GM13977 (cell line): ENCODE results near the gene LIFR.
"Not testable (repeated sequence)": the region's sequence is repeated elsewhere in the genome, so short reads cannot be mapped to it uniquely, and the experiment has no call there.

Experiments used
- DNase-seq: peaks from one replicate; pipeline ENCODE4 v3.0.0; 2012; ENCODE audit warnings: low spot score
- CTCF ChIP-seq: IDR thresholded peaks from 2 replicates; pipeline ENCODE4 v1.5.1; 2012; ENCODE audit warnings: mild to moderate bottlenecking, control low read depth; ENCODE audit not compliant: insufficient read depth; ENCODE audit errors: extremely low read depth, missing control alignments
- in situ Hi-C: fragments of 300-500 bp; cut with MboI; formaldehyde crosslinking; loops from one replicate; pipeline ENCODE4 v1.12.0; 2022; ENCODE audit warnings: low sequenced_read_pairs, low pct_unique_long_range_greater_than_20kb, mixed read lengths, inconsistent platforms; ENCODE audit not compliant: unreplicated experiment

Gene LIFR

GRCh38 chr5:38528162-38528703, 28.2 kb downstream of the LIFR start:
- DNase-seq: no peak
- TF ChIP-seq CTCF: no peak
- in situ Hi-C loops: no loop called here

- TF ChIP-seq CTCF: no peak
- in situ Hi-C loops: no loop called here
- DNase-seq: no peak
Measured at GRCh38 chr5:38527475-38527874, 29.0 kb downstream of the LIFR start.

- in situ Hi-C loops: no loop called here
- no peak for DNase-seq
- no peak for TF ChIP-seq CTCF
Measured at GRCh38 chr5:38524022-38524421, 32.4 kb downstream of the LIFR start.

GRCh38 chr5:38519476-38519875, 37.0 kb downstream of the LIFR start:
- DNase-seq: no peak
- no peak for TF ChIP-seq CTCF
- in situ Hi-C loops: no loop called here

- DNase-seq: no peak
- TF ChIP-seq CTCF: no peak
- in situ Hi-C loops: no loop called here
Measured at GRCh38 chr5:38518341-38518740, 38.1 kb downstream of the LIFR start.

GRCh38 chr5:38516649-38517048, 39.8 kb downstream of the LIFR start:
- in situ Hi-C loops, DNase-seq: not testable (repeated sequence)

- DNase-seq: no peak
- TF ChIP-seq CTCF: no peak
- in situ Hi-C loops: no loop called here
Measured at GRCh38 chr5:38515646-38516045, 40.8 kb downstream of the LIFR start.
